A549 treated with CORT108297 at 1 μM for 4 hours (cell line): ENCODE measurements around the gene ANKEF1. TPM values are rescaled to one million over a fixed set of nuclear protein-coding genes. Genes with fewer than 3 reads are reported as not detected.

Experiments used
- total RNA-seq: library from RNA; stranded (reverse); fragments of 200-300 nt; extraction: Qiagen RNA extraction; gene quantifications from 5 replicates; pipeline ENCODE4 v1.2.3, GENCODE V29; 2022

Gene ANKEF1
- total RNA-seq: 6.9 to 7.8 TPM (median 7.2 TPM) in 5 replicates

GRCh38 chr20:10034717-10035571 lies at the start of gene ANKEF1:
ANKEF1 (plus strand) TSS chr20:10034987; CDS start chr20:10038302, 3,315 bp downstream.

Other genes starting within 250 kb of the ANKEF1 start
- not detected in 5 replicates for gene PAK5, start 195.9 kb upstream of the ANKEF1 start, total RNA-seq
- 14.2 to 19.0 TPM (median 18.4 TPM) in 5 replicates for gene SNAP25, start 183.8 kb downstream of the ANKEF1 start, total RNA-seq